ENCODE results near the gene SDC4.

The SDC4 gene

GRCh38 chr20:45283551-45284057, 64.6 kb downstream of the SDC4 start:
- DNase-seq (ENCODE audit: low read depth, low spot score) = no peak
- no peak overlapping the region for H3K4me3 ChIP-seq (ENCODE audit: low read length)

DNA sequence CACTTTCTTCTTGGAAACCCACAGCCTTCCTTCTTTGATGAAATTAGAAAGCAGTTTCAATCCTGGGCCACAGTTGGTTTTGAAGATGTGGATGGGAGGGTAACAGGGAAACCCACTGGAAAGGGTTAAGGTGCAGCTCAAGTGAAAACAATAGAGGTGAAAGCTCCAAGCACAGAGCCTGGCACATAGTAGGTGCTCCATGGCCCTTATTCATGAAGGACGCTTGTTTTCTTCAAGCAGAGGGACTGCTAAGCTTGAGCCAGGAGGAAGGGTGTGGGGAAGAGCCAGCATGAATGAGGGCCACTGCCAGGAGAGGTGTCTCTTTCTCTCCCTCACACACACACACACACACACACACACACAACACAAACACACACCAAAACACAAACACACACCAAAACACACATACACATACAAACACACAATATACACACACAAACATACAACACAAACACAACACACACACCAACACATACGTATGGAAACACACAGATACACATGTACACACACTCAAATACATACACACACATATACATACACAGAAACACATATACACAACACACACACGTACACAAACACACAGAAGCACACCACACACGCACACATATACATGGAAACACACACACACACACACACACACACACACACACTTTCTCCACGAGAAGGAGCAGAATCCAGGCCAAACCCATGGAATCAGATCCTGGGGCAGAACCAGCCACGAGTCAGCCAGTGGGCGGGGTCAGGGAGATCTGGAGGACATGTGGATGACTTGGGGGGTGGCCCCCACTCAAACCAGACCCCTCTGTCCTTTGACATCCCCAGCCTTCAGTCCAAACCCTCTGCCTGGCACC, 65.3 kb downstream of the SDC4 start:
- DNase-seq (ENCODE audit: low read depth, low spot score) = no peak
- H3K4me3 ChIP-seq (ENCODE audit: low read length) = no peak overlapping the region

GRCh38 chr20:45279992-45280391, 68.2 kb downstream of the SDC4 start:
- DNase-seq (ENCODE audit: low read depth, low spot score) = no peak
- no peak overlapping the region for H3K4me3 ChIP-seq (ENCODE audit: low read length)

- no peak overlapping the region for H3K4me3 ChIP-seq (ENCODE audit: low read length)
- DNase-seq (ENCODE audit: low read depth, low spot score) = no peak
Measured at GRCh38 chr20:45275338-45275737, 72.9 kb downstream of the SDC4 start.

Measured in Jurkat, Clone E6-1 (cell line).